ENCODE measurements around the gene ATAD5. TPM values are rescaled to one million over a fixed set of nuclear protein-coding genes. Genes with fewer than 3 reads are reported as not detected.
A peak's percentile ranks its signal among the peaks of the same experiment; 100 is the strongest.

The ATAD5 gene
- total and polyA plus RNA-seq, 2 of the 4 experiments (the other 2 are of a cell fraction) = 1.0 to 1.3 TPM

DNA sequence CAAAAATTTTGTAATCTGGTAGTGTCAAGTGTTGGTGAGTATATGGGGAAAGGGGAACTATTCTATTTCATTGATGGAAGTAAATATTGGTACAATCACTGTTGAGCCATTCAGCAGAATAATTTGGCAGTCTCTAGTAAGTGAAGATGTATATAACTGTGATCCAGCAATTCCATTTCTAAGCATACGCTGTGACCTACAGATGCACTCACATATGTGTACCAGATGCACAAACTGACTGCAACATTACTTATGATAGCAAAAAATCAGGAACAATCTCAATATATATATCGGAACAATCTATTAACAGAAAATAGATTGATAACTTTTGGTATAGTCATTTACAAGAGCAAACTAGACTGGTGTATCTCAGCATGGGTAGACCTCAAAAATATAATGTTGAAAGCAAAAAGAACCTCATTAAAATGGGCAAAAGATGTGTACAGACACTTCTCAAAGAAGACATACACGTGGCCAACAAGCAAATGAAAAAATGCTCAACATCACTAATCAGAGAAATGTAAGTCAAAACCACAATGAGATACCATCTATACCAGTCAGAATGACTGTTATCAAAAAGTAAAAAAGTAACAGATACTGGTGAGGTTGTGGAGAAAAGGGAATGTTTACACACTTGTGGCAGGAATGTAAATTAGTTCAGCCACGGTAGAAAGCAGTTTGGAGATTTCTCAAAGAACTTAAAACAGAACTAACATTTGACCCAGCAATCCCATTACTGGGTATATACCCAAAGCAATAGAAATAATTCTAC is 110.7 kb downstream of the ATAD5 start:
- ATAC-seq (ENCODE audit: low read depth) = peak; percentile 93
- Histone ChIP-seq H3K14ac (replicated peaks; ENCODE audit: low read depth, low read length) (no peak overlapping the region), H2BK5ac (ENCODE audit: low read depth, low read length, poor library complexity, severe bottlenecking) (no peak overlapping the region), H4K20me1 (ENCODE audit: insufficient read depth, low read length) (no peaks in the 10 kb centered on the region), H3K9me3 (ENCODE audit: control insufficient read depth, insufficient read depth, low read length) (no peaks in the 10 kb centered on the region), H3K27me3 (ENCODE audit: control insufficient read depth, insufficient read depth, low read length) (no peaks in the 10 kb centered on the region; the same call in 1 of the 2 replicates), H3K4me3 (ENCODE audit: insufficient read depth, low read depth, low read length) (no peak overlapping the region), H2AFZ (replicated peaks; ENCODE audit: low read length, poor library complexity) (no peak overlapping the region), H3K36me3 (ENCODE audit: control insufficient read depth, insufficient read depth, low read length) (no peaks in the 10 kb centered on the region), H3K56ac (ENCODE audit: extremely low read depth, insufficient read depth, low read length) (no peak overlapping the region), H4K91ac (ENCODE audit: insufficient read depth, low read depth, low read length) (no peak overlapping the region), H3K9ac (ENCODE audit: low read depth, low read length) (no peak overlapping the region), H2BK120ac (ENCODE audit: low read depth, low read length) (no peak overlapping the region), H4K5ac (ENCODE audit: low read depth, low read length) (no peak overlapping the region), H3K23ac (ENCODE audit: low read depth, low read length) (no peak overlapping the region), H3K4me1 (ENCODE audit: control insufficient read depth, insufficient read depth, low read length) (no peaks in the 10 kb centered on the region; the same call in 1 of the 2 replicates), H3K9me1 (ENCODE audit: insufficient read depth, low read length) (0 out of 2 replicates have a peak, but pooled peaks cover 3% of the 10 kb centered on the region), H3K18ac (ENCODE audit: low read depth, low read length) (no peak overlapping the region), H3K27ac (ENCODE audit: insufficient read depth, low read length) (no peak overlapping the region), H2BK20ac (ENCODE audit: low read depth, low read length) (no peak overlapping the region), H3K79me1 (ENCODE audit: low read depth in 1 of 2, low read length in 2 of 2) (no peaks in the 10 kb centered on the region), H2BK15ac (ENCODE audit: low read depth, low read length) (no peak overlapping the region), H3K4ac (ENCODE audit: low read depth, low read length) (no peak overlapping the region), H2AK5ac (ENCODE audit: low read depth, low read length) (no peak overlapping the region), H2AK9ac (replicated peaks; ENCODE audit: low read depth, low read length, poor library complexity) (no peak overlapping the region), H4K8ac (ENCODE audit: low read depth in 2 of 2, low read length in 2 of 2) (no peak overlapping the region), H3K4me2 (ENCODE audit: low read depth, low read length) (peak overlapping the region; percentile 36; the same call in 1 of the 2 replicates)
- intact Hi-C loops (cut with micrococcal nuclease) = no loop called here
- no CpG with 5 or more reads among the region's 4 CpGs for WGBS, 2 experiments (ENCODE audit: extremely low coverage in 2 of 2, insufficient read length in 1 of 2)
- no TSS peak for BruUV-seq (replicated peaks)
- DNase-seq = peak; percentile 62
- dilution Hi-C loops (cut with HindIII; ENCODE audit: low sequenced_read_pairs, unreplicated experiment) = no loop called here
- ChIA-PET CTCF (no interaction called here), POLR2A (ENCODE audit: unreplicated experiment) (no interaction called here)
- TF ChIP-seq CHD1 (IDR thresholded peaks at IDR 0.05; ENCODE audit: low read depth, low read length) = no peak
- TF ChIP-seq, protein P1, sequence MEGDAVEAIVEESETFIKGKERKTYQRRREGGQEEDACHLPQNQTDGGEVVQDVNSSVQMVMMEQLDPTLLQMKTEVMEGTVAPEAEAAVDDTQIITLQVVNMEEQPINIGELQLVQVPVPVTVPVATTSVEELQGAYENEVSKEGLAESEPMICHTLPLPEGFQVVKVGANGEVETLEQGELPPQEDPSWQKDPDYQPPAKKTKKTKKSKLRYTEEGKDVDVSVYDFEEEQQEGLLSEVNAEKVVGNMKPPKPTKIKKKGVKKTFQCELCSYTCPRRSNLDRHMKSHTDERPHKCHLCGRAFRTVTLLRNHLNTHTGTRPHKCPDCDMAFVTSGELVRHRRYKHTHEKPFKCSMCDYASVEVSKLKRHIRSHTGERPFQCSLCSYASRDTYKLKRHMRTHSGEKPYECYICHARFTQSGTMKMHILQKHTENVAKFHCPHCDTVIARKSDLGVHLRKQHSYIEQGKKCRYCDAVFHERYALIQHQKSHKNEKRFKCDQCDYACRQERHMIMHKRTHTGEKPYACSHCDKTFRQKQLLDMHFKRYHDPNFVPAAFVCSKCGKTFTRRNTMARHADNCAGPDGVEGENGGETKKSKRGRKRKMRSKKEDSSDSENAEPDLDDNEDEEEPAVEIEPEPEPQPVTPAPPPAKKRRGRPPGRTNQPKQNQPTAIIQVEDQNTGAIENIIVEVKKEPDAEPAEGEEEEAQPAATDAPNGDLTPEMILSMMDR (conservative IDR thresholded peaks at IDR 0.05; ENCODE audit: low read depth, low read length) = peak; percentile 36
- in situ Hi-C loops (cut with MboI; ENCODE audit: low sequenced_read_pairs) = no loop called here

Small RNAs within 50 kb of the gene (microRNA-seq; reads per million reads assigned to microRNA genes)
- not detected for gene RNU6-298P (ENCODE audit: insufficient read depth, insufficient read length)

Small RNAs within 50 kb of the gene (small RNA-seq; reads per million reads assigned to genes)
- 0 reads per million in 5 experiments for gene RNU6-298P

Other genes with a start within 250 kb of the ATAD5 start
- 15.2 and 17.8 TPM in 2 replicates for gene CRLF3, start 7.3 kb upstream of the ATAD5 start, total RNA-seq (2012; rRNA removed)
- 4.6 and 6.1 TPM in 2 replicates for gene CRLF3, start 7.3 kb upstream of the ATAD5 start, polyA plus RNA-seq (2012; rRNA removed)
- 13.8 and 17.8 TPM in 2 replicates for gene TEFM, start 74.3 kb downstream of the ATAD5 start, total RNA-seq (2012; rRNA removed)
- gene TEFM, start 74.3 kb downstream of the ATAD5 start, polyA plus RNA-seq (2012; rRNA removed) = 4.8 and 7.9 TPM in 2 replicates
- 0.90 and 1.1 TPM in 2 replicates for gene ADAP2, start 90.0 kb downstream of the ATAD5 start, total RNA-seq (2012; rRNA removed)
- 0.90 and 1.2 TPM in 2 replicates for gene ADAP2, start 90.0 kb downstream of the ATAD5 start, polyA plus RNA-seq (2012; rRNA removed)
- gene RNF135, start 139.1 kb downstream of the ATAD5 start, total RNA-seq (2012; rRNA removed) = 5.3 and 5.9 TPM in 2 replicates
- 8.6 and 9.0 TPM in 2 replicates for gene RNF135, start 139.1 kb downstream of the ATAD5 start, polyA plus RNA-seq (2012; rRNA removed)